Esophagus muscularis mucosa (tissue), 4 donors: ENCODE data around the gene FOXC2. TPM values are rescaled to one million over a fixed set of nuclear protein-coding genes. Genes with fewer than 3 reads are reported as not detected.

Experiments
- DNase-seq: peaks from one replicate; pipeline ENCODE4 v3.0.0-alpha.2; 2017; ENCODE audit errors: extremely low spot score
- H3K27ac ChIP-seq, 4 donors: fragments of 200-600 bp; sonication (generic); replicated peaks in 1 of 4; 1 replicate in 3 of 4; 2 replicates in 1 of 4; pipeline ENCODE4 v1.5.1; 2016 to 2019; ENCODE audit warnings: mild to moderate bottlenecking in 1 of 4
- H3K27me3 ChIP-seq, 4 donors: fragments of 200-600 bp; sonication (generic); one replicate each; pipeline versions ENCODE4 v1.5.1 to v1.6.0; 2016 to 2019
- H3K36me3 ChIP-seq, 4 donors: fragments of 200-600 bp; sonication (generic); one replicate each; pipeline ENCODE4 v1.5.1; 2016 to 2019
- H3K4me1 ChIP-seq, 4 donors: fragments of 200-600 bp; sonication (generic); one replicate each; pipeline ENCODE4 v1.5.1; 2016 to 2019
- H3K4me3 ChIP-seq, 4 donors: fragments of 200-600 bp; sonication (generic); 1 replicate in 2 of 4; 2 replicates in 2 of 4; pipeline ENCODE4 v1.5.1; 2016 to 2019; ENCODE audit warnings: mild to moderate bottlenecking in 4 of 4, moderate library complexity in 1 of 4
- H3K9me3 ChIP-seq, 4 donors: fragments of 200-600 bp; sonication (generic); 1 replicate in 3 of 4; 2 replicates in 1 of 4; pipeline ENCODE4 v1.5.1; 2016 to 2019
- CTCF ChIP-seq, 3 experiments: fragments of 200-600 bp in 2 of 3; fragments of 450-650 bp in 1 of 3; sonication (generic) in 2 of 3; IDR thresholded peaks; one replicate each; pipeline ENCODE4 v1.5.1; 2017 to 2019; ENCODE audit warnings: antibody characterized with exemption in 3 of 3, mild to moderate bottlenecking in 2 of 3, moderate library complexity in 1 of 3
- EP300 ChIP-seq: sonication (generic); formaldehyde crosslinking; IDR thresholded peaks from one replicate; pipeline ENCODE4 v1.6.1; 2017; ENCODE audit warnings: antibody characterized with exemption
- POLR2A ChIP-seq: fragments of 450-650 bp; IDR thresholded peaks from one replicate; pipeline ENCODE4 v1.6.1; 2017; ENCODE audit warnings: antibody characterized with exemption, moderate library complexity, mild to moderate bottlenecking, low read depth
- POLR2AphosphoS5 ChIP-seq, 2 donors: sonication (generic); formaldehyde crosslinking; IDR thresholded peaks; one replicate each; pipeline ENCODE4 v1.6.1; 2017; ENCODE audit warnings: antibody characterized with exemption in 2 of 2
- WGBS: methylation state at CpG from one replicate; pipeline ENCODE4 v1.1.5; 2018; 5-methylcytosine and 5-hydroxymethylcytosine counted together
- intact Hi-C: fragments of 100-400 bp; cut with DNase I; formaldehyde crosslinking; loops from one replicate; pipeline ENCODE4 v1.15.1; 2023
- total RNA-seq, 4 donors: library from RNA; depleted of rRNA; stranded (reverse); fragments of >200 nt; gene quantifications; one replicate each; pipeline versions ENCODE4 v1.1.0 to v1.2.1, GENCODE V29; 2016

FOXC2 gene
- total RNA-seq, 4 donors from 2014 or later = 0.71 to 1.7 (median 1.1) TPM

GRCh38 chr16:86616906-86617305 lies 50.3 kb downstream of the FOXC2 start:
- Histone ChIP-seq H3K4me1 (no peaks in the 10 kb centered on the region), H3K9me3 (no peaks in the 10 kb centered on the region), H3K27ac (no peak overlapping the region), H3K4me3 (no peak overlapping the region), H3K36me3 (no peaks in the 10 kb centered on the region), H3K27me3 (peaks cover 0 to 67% (median 0%) of the 10 kb centered on the region in 4 donors)
- intact Hi-C loops = no loop called here
- 72% methylated on average over 5 of the region's 5 CpGs for WGBS
- DNase-seq = no peak
- no peak for TF ChIP-seq CTCF (IDR thresholded peaks at IDR 0.05)
- no peak for TF ChIP-seq POLR2A
- TF ChIP-seq EP300 = no peak
- TF ChIP-seq POLR2AphosphoS5 (IDR thresholded peaks at IDR 0.05) = no peak

GRCh38 chr16:86618431-86619238 lies 52.0 kb downstream of the FOXC2 start:
- Histone ChIP-seq H3K27me3 (peaks cover 0 to 56% (median 0%) of the 10 kb centered on the region in 4 donors), H3K4me3 (peak overlapping the region in 1 of 4 donors; percentile 27), H3K36me3 (no peaks in the 10 kb centered on the region), H3K9me3 (no peaks in the 10 kb centered on the region), H3K4me1 (no peaks in the 10 kb centered on the region), H3K27ac (no peak overlapping the region)
- TF ChIP-seq POLR2A (no peak), EP300 (no peak), POLR2AphosphoS5 (IDR thresholded peaks at IDR 0.05) (no peak), CTCF (IDR thresholded peaks at IDR 0.05) (no peak)
- intact Hi-C loops = no loop called here
- DNase-seq = no peak
- WGBS = 84% methylated on average over 15 of the region's 16 CpGs

Other genes with a start within 250 kb of the FOXC2 start
- 10 to 100 TPM; 40.7 to 94.5 (median 69.3) TPM for gene FOXF1, start 56.3 kb upstream of the FOXC2 start, total RNA-seq
- gene MTHFSD, start 11.6 kb upstream of the FOXC2 start, total RNA-seq = 10 to 100 TPM; 10.1 to 17.9 (median 15.5) TPM
- gene FOXL1, start 11.7 kb downstream of the FOXC2 start, total RNA-seq = under 1 TPM; 0.52 to 0.83 (median 0.69) TPM